Neuronal stem cell (in vitro differentiated cells): ENCODE data around the gene ELOVL2.
"Not testable (repeated sequence)": the region's sequence is repeated elsewhere in the genome, so short reads cannot be mapped to it uniquely, and the experiment has no call there.

Source experiments
- DNase-seq: peaks from one replicate; pipeline ENCODE4 v3.0.0-alpha.2; 2013; ENCODE audit warnings: low spot score
- H2AFZ ChIP-seq: one replicate; pipeline ENCODE4 v1.6.1; 2013; ENCODE audit warnings: mild to moderate bottlenecking, low read length, inconsistent platforms
- H2AK5ac ChIP-seq: 2 replicates; pipeline ENCODE4 v1.6.1; 2013; ENCODE audit warnings: low read depth, mild to moderate bottlenecking, inconsistent platforms, low read length, moderate library complexity, mixed read lengths
- H2BK120ac ChIP-seq: 2 replicates; pipeline ENCODE4 v1.6.1; 2013; ENCODE audit warnings: low read depth, mild to moderate bottlenecking, inconsistent platforms, low read length, moderate library complexity, mixed read lengths
- H2BK12ac ChIP-seq: one replicate; pipeline ENCODE4 v1.6.1; 2013; ENCODE audit warnings: low read length, inconsistent platforms
- H2BK15ac ChIP-seq: 2 replicates; pipeline ENCODE4 v1.6.1; 2013; ENCODE audit warnings: mild to moderate bottlenecking, low read length, inconsistent platforms, mixed read lengths
- H2BK5ac ChIP-seq: one replicate; pipeline ENCODE4 v1.6.1; 2013; ENCODE audit warnings: inconsistent platforms, mild to moderate bottlenecking, low read length, moderate library complexity
- H3K14ac ChIP-seq: one replicate; pipeline ENCODE4 v1.6.1; 2013; ENCODE audit warnings: low read length, inconsistent platforms
- H3K18ac ChIP-seq: 2 replicates; pipeline ENCODE4 v1.6.1; 2013; ENCODE audit warnings: low read length, inconsistent platforms
- H3K23ac ChIP-seq: 2 replicates; pipeline ENCODE4 v1.6.1; 2013; ENCODE audit warnings: low read depth, mild to moderate bottlenecking, mixed read lengths, low read length, inconsistent platforms; ENCODE audit not compliant: poor library complexity
- H3K27ac ChIP-seq: replicated peaks from 3 replicates; pipeline ENCODE4 v1.5.1; 2013; ENCODE audit warnings: low read length, inconsistent platforms
- H3K27me3 ChIP-seq, 3 experiments: 2 replicates each; pipeline ENCODE4 v1.6.1; 2013; ENCODE audit warnings: low read length in 3 of 3, mild to moderate bottlenecking in 2 of 3, inconsistent platforms in 1 of 3, low read depth in 1 of 3, mixed read lengths in 1 of 3, moderate library complexity in 1 of 3; ENCODE audit not compliant: control insufficient read depth in 3 of 3, insufficient read depth in 3 of 3
- H3K36me3 ChIP-seq, 2 donors: replicated peaks in 1 of 2; 2 replicates each; pipeline ENCODE4 v1.6.1; 2013; ENCODE audit warnings: low read length in 2 of 2; ENCODE audit not compliant: control insufficient read depth in 2 of 2, insufficient read depth in 2 of 2
- H3K4ac ChIP-seq: 2 replicates; pipeline ENCODE4 v1.6.1; 2013; ENCODE audit warnings: inconsistent platforms, mild to moderate bottlenecking, low read length, moderate library complexity
- H3K4me1 ChIP-seq, 2 donors: 1 replicate in 1 of 2; 2 replicates in 1 of 2; pipeline ENCODE4 v1.6.1; 2013; ENCODE audit warnings: low read length in 2 of 2, low read depth in 1 of 2; ENCODE audit not compliant: control insufficient read depth in 2 of 2, insufficient read depth in 1 of 2
- H3K4me2 ChIP-seq: one replicate; pipeline ENCODE4 v1.6.1; 2013; ENCODE audit warnings: mild to moderate bottlenecking, low read length, inconsistent platforms; ENCODE audit not compliant: insufficient read depth, poor library complexity, severe bottlenecking
- H3K4me3 ChIP-seq, 2 donors: 2 replicates each; pipeline ENCODE4 v1.5.1; 2013; ENCODE audit warnings: low read length in 2 of 2, mild to moderate bottlenecking in 2 of 2, inconsistent platforms in 1 of 2, moderate library complexity in 1 of 2
- H3K79me1 ChIP-seq: one replicate; pipeline ENCODE4 v1.6.1; 2013; ENCODE audit warnings: low read depth, mild to moderate bottlenecking, inconsistent platforms, low read length, moderate library complexity
- H3K9ac ChIP-seq: one replicate; pipeline ENCODE4 v1.6.1; 2013; ENCODE audit warnings: mild to moderate bottlenecking, low read depth, low read length, inconsistent platforms; ENCODE audit not compliant: poor library complexity
- H3K9me3 ChIP-seq, 2 donors: replicated peaks in 1 of 2; 2 replicates each; pipeline versions ENCODE3 to v1.6.1; 2013; ENCODE audit warnings: low read length in 2 of 2, mild to moderate bottlenecking in 2 of 2, inconsistent platforms in 1 of 2, low read depth in 1 of 2, mixed read lengths in 1 of 2, moderate library complexity in 1 of 2; ENCODE audit not compliant: control insufficient read depth in 2 of 2, insufficient read depth in 1 of 2
- H4K8ac ChIP-seq: one replicate; pipeline ENCODE4 v1.6.1; 2013; ENCODE audit warnings: low read depth, mild to moderate bottlenecking, inconsistent platforms, low read length, moderate library complexity
- H4K91ac ChIP-seq: one replicate; pipeline ENCODE4 v1.6.1; 2013; ENCODE audit warnings: low read length, low read depth, mild to moderate bottlenecking, inconsistent platforms; ENCODE audit not compliant: poor library complexity
- WGBS, 2 donors: extraction: QIAGEN DNeasy Blood & Tissue Kit; methylation state at CpG; one replicate each; pipeline ENCODE4 v1.1.7; 2013; ENCODE audit warnings: missing lambda C conversion rate in 2 of 2, mixed read lengths in 1 of 2; ENCODE audit not compliant: insufficient read length in 2 of 2, insufficient replicate concordance in 1 of 2; ENCODE audit errors: extremely low coverage in 2 of 2; 5-methylcytosine and 5-hydroxymethylcytosine counted together

Gene ELOVL2

DNA sequence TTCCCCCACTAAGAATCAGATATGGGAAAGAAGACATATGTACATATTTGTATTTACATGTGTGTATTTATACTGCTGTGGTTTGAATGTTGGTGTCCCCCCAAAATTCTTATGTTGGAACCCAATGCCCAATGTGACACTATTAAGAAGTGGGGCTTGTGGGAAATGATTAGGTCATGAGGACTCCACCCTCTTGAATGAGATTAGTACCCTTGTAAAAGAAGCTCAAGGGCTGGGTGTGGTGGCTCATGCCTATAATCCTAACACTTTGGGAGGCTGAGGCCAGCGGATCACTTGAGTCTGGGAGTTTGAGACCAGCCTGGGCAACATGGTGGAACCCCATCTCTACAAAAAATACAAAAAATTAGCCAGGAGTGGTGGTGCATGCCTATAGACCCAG lies 45.6 kb upstream of the ELOVL2 start:
- no peak overlapping the region for H4K8ac ChIP-seq
- no peak overlapping the region for H2BK15ac ChIP-seq
- H2BK5ac ChIP-seq, result no peak overlapping the region
- no peak overlapping the region for H4K91ac ChIP-seq
- no peaks in the 10 kb centered on the region for H3K9me3 ChIP-seq
- H3K4me1 ChIP-seq, result no peaks in the 10 kb centered on the region
- H3K27ac ChIP-seq, result no peak overlapping the region
- WGBS, 2 donors, result no CpG with 5 or more reads among the region's 1 CpG
- H3K23ac ChIP-seq, result no peak overlapping the region
- no peak overlapping the region for H3K4me2 ChIP-seq
- H2BK12ac ChIP-seq, result no peak overlapping the region
- no peak for DNase-seq
- no peak overlapping the region for H3K18ac ChIP-seq
- H3K4me3 ChIP-seq, result no peak overlapping the region
- H2AFZ ChIP-seq, result no peak overlapping the region
- H3K9ac ChIP-seq, result no peak overlapping the region
- no peak overlapping the region for H2BK120ac ChIP-seq
- no peaks in the 10 kb centered on the region for H3K36me3 ChIP-seq
- no peak overlapping the region for H2AK5ac ChIP-seq
- no peaks in the 10 kb centered on the region for H3K79me1 ChIP-seq
- H3K4ac ChIP-seq, result no peak overlapping the region
- no peak overlapping the region for H3K14ac ChIP-seq
- no peaks in the 10 kb centered on the region for H3K27me3 ChIP-seq

DNA sequence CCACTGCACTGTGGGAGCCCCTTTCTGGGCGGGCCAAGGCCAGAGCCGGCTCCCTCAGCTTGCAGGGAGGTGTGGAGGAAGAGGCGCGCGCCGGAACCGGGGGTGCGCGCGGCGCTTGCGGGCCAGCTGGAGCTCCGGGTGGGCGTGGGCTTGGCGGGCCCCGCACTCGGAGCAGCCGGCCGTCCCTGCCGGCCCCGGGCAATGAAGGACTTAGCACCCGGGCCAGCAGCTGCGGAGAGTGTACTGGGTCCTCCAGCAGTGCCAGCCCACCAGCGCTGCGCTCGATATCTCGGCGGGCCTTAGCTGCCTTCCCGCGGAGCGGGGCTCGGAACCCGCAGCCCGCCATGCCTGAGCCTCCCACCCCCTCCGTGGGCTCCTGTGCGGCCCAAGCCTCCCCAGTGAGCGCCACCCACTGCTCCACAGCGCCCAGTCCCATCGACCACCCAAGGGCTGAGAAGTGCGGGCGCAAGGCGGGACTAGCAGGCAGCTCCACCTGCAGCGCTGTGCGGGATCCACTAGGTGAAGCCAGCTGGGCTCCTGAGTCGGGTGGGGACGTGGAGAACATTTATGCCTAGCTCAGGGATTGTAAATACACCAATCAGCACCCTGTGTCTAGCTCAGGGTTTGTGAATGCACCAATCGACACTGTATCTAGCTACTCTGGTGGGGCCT lies 43.2 kb upstream of the ELOVL2 start:
- WGBS, 2 donors, result no CpG with 5 or more reads among the region's 47 CpGs
- not testable (repeated sequence) for H3K27ac ChIP-seq

DNA sequence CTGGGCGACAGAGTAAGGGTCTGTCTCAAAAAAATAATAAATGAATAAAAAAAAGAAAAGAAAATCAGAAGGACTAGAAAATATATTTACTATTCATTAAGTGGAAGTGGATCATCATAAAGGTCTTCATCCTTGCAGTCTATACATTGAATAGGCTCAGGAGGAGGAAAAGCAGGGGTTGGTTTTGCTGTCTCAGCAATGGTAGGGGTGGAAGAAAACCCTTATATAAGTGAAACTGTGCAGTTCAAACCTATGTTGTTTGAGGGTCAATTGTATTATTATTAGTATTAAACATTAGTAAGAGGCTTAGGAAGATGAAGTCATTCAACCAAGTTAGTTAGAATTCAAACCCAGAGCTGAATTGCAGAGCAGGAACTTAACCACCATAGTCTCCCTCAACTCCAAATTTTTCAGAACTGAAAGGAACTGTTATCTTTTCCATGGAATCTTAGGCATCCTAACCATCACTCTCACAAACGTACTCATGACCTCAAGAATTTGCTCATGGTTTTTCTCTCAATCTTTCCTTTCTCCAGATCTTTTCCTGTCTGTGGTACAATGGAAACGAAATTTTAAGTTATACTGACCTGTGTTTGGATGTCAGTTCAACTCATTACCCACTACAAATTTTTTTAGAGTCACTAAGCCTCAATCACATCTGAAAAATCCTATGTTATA lies 41.8 kb upstream of the ELOVL2 start:
- no peak overlapping the region for H4K91ac ChIP-seq
- no peaks in the 10 kb centered on the region for H3K79me1 ChIP-seq
- H3K14ac ChIP-seq, result no peak overlapping the region
- H3K4ac ChIP-seq, result no peak overlapping the region
- no peak overlapping the region for H2BK120ac ChIP-seq
- WGBS, 2 donors, result no CpG with 5 or more reads among the region's 3 CpGs
- H3K4me2 ChIP-seq, result no peak overlapping the region
- peaks cover 0 to 6% (median 0%) of the 10 kb centered on the region in 3 experiments for H3K27me3 ChIP-seq
- H2BK15ac ChIP-seq, result no peak overlapping the region
- no peak overlapping the region for H2BK5ac ChIP-seq
- no peak for DNase-seq
- no peak overlapping the region for H3K27ac ChIP-seq
- no peak overlapping the region for H3K18ac ChIP-seq
- no peak overlapping the region for H3K4me3 ChIP-seq
- H2BK12ac ChIP-seq, result no peak overlapping the region
- no peaks in the 10 kb centered on the region for H3K4me1 ChIP-seq
- H3K9ac ChIP-seq, result no peak overlapping the region
- no peaks in the 10 kb centered on the region for H3K9me3 ChIP-seq
- H2AK5ac ChIP-seq, result no peak overlapping the region
- H2AFZ ChIP-seq, result no peak overlapping the region
- H3K23ac ChIP-seq, result no peak overlapping the region
- H4K8ac ChIP-seq, result no peak overlapping the region
- H3K36me3 ChIP-seq, result no peaks in the 10 kb centered on the region

More for the DNA sequence above, 43.2 kb upstream of the ELOVL2 start:
- H4K91ac ChIP-seq, H3K4ac ChIP-seq, DNase-seq, H4K8ac ChIP-seq, H3K9ac ChIP-seq, H3K36me3 ChIP-seq, H3K23ac ChIP-seq, H3K18ac ChIP-seq, H3K4me2 ChIP-seq, H3K27me3 ChIP-seq, H2AK5ac ChIP-seq, H2AFZ ChIP-seq, H3K79me1 ChIP-seq, H3K9me3 ChIP-seq, H3K4me1 ChIP-seq, H3K14ac ChIP-seq, H3K4me3 ChIP-seq, H2BK15ac ChIP-seq, H2BK5ac ChIP-seq, H2BK12ac ChIP-seq, H2BK120ac ChIP-seq: not testable (repeated sequence)

DNA sequence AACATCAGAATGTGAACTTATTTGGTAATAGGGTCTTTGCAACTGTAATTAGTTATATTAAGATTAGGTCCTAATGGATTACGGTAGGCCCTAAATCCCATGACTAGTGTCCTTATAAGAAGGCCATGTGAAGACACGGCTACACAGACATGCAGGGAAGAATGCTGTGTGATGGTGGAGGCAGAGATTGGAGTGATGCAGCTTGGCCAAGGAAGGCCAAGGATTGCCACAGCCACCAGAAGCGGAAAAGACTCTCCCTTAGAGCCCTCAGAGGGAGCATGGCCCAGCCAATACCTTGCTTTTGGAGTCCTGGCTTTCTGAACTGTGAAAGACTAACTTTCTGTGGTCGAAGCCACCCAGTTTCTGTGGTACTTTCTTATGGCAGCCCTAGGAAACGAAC lies 39.9 kb upstream of the ELOVL2 start:
- no peak overlapping the region for H3K4me3 ChIP-seq
- no CpG with 5 or more reads among the region's 5 CpGs for WGBS, 2 donors
- H3K18ac ChIP-seq, result no peak overlapping the region
- H2BK120ac ChIP-seq, result no peak overlapping the region
- no peak overlapping the region for H3K14ac ChIP-seq
- no peak overlapping the region for H3K4me2 ChIP-seq
- H2BK15ac ChIP-seq, result no peak overlapping the region
- H3K9ac ChIP-seq, result no peak overlapping the region
- no peaks in the 10 kb centered on the region for H3K79me1 ChIP-seq
- no peaks in the 10 kb centered on the region for H3K9me3 ChIP-seq
- no peak overlapping the region for H2AFZ ChIP-seq
- H3K4me1 ChIP-seq, result no peaks in the 10 kb centered on the region
- no peak overlapping the region for H2BK5ac ChIP-seq
- H2BK12ac ChIP-seq, result no peak overlapping the region
- no peak overlapping the region for H3K4ac ChIP-seq
- H3K27ac ChIP-seq, result no peak overlapping the region
- no peak overlapping the region for H3K23ac ChIP-seq
- no peaks in the 10 kb centered on the region for H3K36me3 ChIP-seq
- H3K27me3 ChIP-seq, result peaks cover 0 to 6% (median 0%) of the 10 kb centered on the region in 3 experiments
- no peak overlapping the region for H2AK5ac ChIP-seq
- no peak overlapping the region for H4K8ac ChIP-seq
- no peak overlapping the region for H4K91ac ChIP-seq
- DNase-seq, result no peak
